ENCODE data around the gene TMEM205.
A peak's percentile ranks its signal among the peaks of the same experiment; 100 is the strongest.
"Not testable (repeated sequence)": the region's sequence is repeated elsewhere in the genome, so short reads cannot be mapped to it uniquely, and the experiment has no call there.

TMEM205 gene

GRCh38 chr19:11338569-11339253 lies 7.4 kb downstream of the TMEM205 start:
- Histone ChIP-seq H3K4me3 (replicated peaks; ENCODE audit: low read depth, low read length) (peak overlapping the region; percentile 79), H3K27me3 (replicated peaks; ENCODE audit: control insufficient read depth, insufficient read depth, low read length) (no peaks in the 10 kb centered on the region), H3K36me3 (ENCODE audit: control insufficient read depth, insufficient read depth, low read length) (peaks cover 8% of the 10 kb centered on the region)
- no peak for DNase-seq (ENCODE audit: extremely low read depth, insufficient read length)
- TF ChIP-seq CTCF (IDR thresholded peaks at IDR 0.05; ENCODE audit: insufficient read depth, low read length, poor library complexity, severe bottlenecking) = no peak

- no peak for TF ChIP-seq CTCF (IDR thresholded peaks at IDR 0.05; ENCODE audit: insufficient read depth, low read length, poor library complexity, severe bottlenecking)
- Histone ChIP-seq H3K36me3 (ENCODE audit: control insufficient read depth, insufficient read depth, low read length) (peaks cover 10% of the 10 kb centered on the region), H3K27me3 (replicated peaks; ENCODE audit: control insufficient read depth, insufficient read depth, low read length) (no peaks in the 10 kb centered on the region), H3K4me3 (replicated peaks; ENCODE audit: low read depth, low read length) (no peak overlapping the region)
- no peak for DNase-seq (ENCODE audit: extremely low read depth, insufficient read length)
These were observed 7.9 kb downstream of the TMEM205 start for GRCh38 chr19:11338121-11338520.

- no peak overlapping the region for H3K4me3 ChIP-seq (replicated peaks; ENCODE audit: low read depth, low read length)
- no peak for DNase-seq (ENCODE audit: extremely low read depth, insufficient read length)
- TF ChIP-seq CTCF (IDR thresholded peaks at IDR 0.05; ENCODE audit: insufficient read depth, low read length, poor library complexity, severe bottlenecking) = no peak
- H3K36me3 ChIP-seq (ENCODE audit: control insufficient read depth, insufficient read depth, low read length) = peaks cover 9% of the 10 kb centered on the region
- H3K27me3 ChIP-seq (replicated peaks; ENCODE audit: control insufficient read depth, insufficient read depth, low read length) = no peaks in the 10 kb centered on the region
These were observed 9.0 kb downstream of the TMEM205 start for GRCh38 chr19:11337080-11337479.

GRCh38 chr19:11335449-11336146 lies 10.5 kb downstream of the TMEM205 start:
- DNase-seq (ENCODE audit: extremely low read depth, insufficient read length) = no peak
- Histone ChIP-seq H3K4me3 (replicated peaks; ENCODE audit: low read depth, low read length) (no peak overlapping the region), H3K27me3 (replicated peaks; ENCODE audit: control insufficient read depth, insufficient read depth, low read length) (no peaks in the 10 kb centered on the region), H3K36me3 (ENCODE audit: control insufficient read depth, insufficient read depth, low read length) (peaks cover 7% of the 10 kb centered on the region)
- no peak for TF ChIP-seq CTCF (IDR thresholded peaks at IDR 0.05; ENCODE audit: insufficient read depth, low read length, poor library complexity, severe bottlenecking)

GRCh38 chr19:11333838-11334237 lies 12.2 kb downstream of the TMEM205 start:
- not testable (repeated sequence) for DNase-seq (ENCODE audit: extremely low read depth, insufficient read length); H3K36me3 ChIP-seq (ENCODE audit: control insufficient read depth, insufficient read depth, low read length); H3K27me3 ChIP-seq (replicated peaks; ENCODE audit: control insufficient read depth, insufficient read depth, low read length); H3K4me3 ChIP-seq (replicated peaks; ENCODE audit: low read depth, low read length)

- Histone ChIP-seq H3K27me3 (replicated peaks; ENCODE audit: control insufficient read depth, insufficient read depth, low read length) (no peaks in the 10 kb centered on the region), H3K36me3 (ENCODE audit: control insufficient read depth, insufficient read depth, low read length) (peaks cover 7% of the 10 kb centered on the region), H3K4me3 (replicated peaks; ENCODE audit: low read depth, low read length) (no peak overlapping the region)
- TF ChIP-seq CTCF (IDR thresholded peaks at IDR 0.05; ENCODE audit: insufficient read depth, low read length, poor library complexity, severe bottlenecking) = no peak
- DNase-seq (ENCODE audit: extremely low read depth, insufficient read length) = no peak
These were observed 13.2 kb downstream of the TMEM205 start for GRCh38 chr19:11332822-11333221.

Measured in GM06990 (cell line).